ENCODE measurements around the gene CDKN1C. TPM values are rescaled to one million over a fixed set of nuclear protein-coding genes. Genes with fewer than 3 reads are reported as not detected.

The CDKN1C gene
- total RNA-seq, 4 donors from 2014 or later = 153 to 349 (median 186) TPM

DNA sequence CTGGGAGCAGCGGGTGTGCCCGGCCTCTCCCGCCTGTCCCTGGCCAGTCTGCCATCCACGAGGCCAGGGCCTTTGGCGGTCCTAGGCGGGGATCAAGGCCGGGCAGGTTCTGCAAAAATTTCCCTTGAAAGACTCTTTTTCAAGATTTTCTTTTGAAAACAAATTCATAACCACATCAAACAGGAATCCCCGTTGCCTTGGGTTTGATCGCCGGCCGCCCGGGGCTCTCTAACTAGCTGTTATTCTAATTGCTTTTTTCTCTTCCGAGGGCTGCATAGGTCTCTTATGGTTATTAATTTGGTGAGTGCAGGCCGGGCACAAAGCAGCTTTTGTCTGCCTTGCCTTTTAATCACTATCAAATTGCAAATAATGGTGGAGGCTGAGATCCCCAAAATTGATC, 42.0 kb downstream of the CDKN1C start:
- Histone ChIP-seq H3K9me3 (no peaks in the 10 kb centered on the region), H3K4me1 (peaks cover 0 to 5% (median 0%) of the 10 kb centered on the region in 4 donors), H3K4me3 (no peak overlapping the region), H3K27me3 (no peaks in the 10 kb centered on the region), H3K27ac (replicated peaks in 1 of 4) (no peak overlapping the region), H3K36me3 (peaks cover 0 to 11% (median 0%) of the 10 kb centered on the region in 4 donors)
- WGBS = 89% methylated on average over 12 of the region's 14 CpGs
- TF ChIP-seq POLR2AphosphoS5 (IDR thresholded peaks at IDR 0.05) = no peak
- TF ChIP-seq, protein P1, sequence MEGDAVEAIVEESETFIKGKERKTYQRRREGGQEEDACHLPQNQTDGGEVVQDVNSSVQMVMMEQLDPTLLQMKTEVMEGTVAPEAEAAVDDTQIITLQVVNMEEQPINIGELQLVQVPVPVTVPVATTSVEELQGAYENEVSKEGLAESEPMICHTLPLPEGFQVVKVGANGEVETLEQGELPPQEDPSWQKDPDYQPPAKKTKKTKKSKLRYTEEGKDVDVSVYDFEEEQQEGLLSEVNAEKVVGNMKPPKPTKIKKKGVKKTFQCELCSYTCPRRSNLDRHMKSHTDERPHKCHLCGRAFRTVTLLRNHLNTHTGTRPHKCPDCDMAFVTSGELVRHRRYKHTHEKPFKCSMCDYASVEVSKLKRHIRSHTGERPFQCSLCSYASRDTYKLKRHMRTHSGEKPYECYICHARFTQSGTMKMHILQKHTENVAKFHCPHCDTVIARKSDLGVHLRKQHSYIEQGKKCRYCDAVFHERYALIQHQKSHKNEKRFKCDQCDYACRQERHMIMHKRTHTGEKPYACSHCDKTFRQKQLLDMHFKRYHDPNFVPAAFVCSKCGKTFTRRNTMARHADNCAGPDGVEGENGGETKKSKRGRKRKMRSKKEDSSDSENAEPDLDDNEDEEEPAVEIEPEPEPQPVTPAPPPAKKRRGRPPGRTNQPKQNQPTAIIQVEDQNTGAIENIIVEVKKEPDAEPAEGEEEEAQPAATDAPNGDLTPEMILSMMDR (IDR thresholded peaks at IDR 0.05) = no peak
- no peak for TF ChIP-seq EP300 (IDR thresholded peaks at IDR 0.05)
- TF ChIP-seq POLR2A (IDR thresholded peaks at IDR 0.05; ENCODE audit: low read depth) = no peak
- intact Hi-C loops (cut with DNase I) = no loop called here
- no peak for DNase-seq (ENCODE audit: extremely low spot score)

DNA sequence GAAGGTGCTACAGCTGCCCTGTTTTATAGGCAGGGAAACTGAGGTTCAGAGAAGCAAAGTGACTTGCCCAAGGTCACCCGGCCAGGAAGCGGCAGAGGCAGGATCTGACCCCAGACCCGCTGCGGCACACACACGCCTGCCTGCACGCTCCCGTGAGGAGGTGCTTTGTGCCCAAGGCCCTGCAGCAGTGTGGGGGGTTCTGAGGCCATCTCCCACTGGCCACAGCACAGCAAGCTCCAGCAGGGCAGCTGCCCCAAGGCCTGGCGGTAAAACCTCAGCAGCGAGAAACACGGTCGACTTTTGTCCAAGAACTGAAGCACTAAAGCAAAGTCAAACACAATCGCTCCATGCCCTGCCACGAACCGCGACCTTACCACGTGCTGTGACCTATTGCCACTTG, 42.7 kb downstream of the CDKN1C start:
- intact Hi-C loops (cut with DNase I) = no loop called here

DNA sequence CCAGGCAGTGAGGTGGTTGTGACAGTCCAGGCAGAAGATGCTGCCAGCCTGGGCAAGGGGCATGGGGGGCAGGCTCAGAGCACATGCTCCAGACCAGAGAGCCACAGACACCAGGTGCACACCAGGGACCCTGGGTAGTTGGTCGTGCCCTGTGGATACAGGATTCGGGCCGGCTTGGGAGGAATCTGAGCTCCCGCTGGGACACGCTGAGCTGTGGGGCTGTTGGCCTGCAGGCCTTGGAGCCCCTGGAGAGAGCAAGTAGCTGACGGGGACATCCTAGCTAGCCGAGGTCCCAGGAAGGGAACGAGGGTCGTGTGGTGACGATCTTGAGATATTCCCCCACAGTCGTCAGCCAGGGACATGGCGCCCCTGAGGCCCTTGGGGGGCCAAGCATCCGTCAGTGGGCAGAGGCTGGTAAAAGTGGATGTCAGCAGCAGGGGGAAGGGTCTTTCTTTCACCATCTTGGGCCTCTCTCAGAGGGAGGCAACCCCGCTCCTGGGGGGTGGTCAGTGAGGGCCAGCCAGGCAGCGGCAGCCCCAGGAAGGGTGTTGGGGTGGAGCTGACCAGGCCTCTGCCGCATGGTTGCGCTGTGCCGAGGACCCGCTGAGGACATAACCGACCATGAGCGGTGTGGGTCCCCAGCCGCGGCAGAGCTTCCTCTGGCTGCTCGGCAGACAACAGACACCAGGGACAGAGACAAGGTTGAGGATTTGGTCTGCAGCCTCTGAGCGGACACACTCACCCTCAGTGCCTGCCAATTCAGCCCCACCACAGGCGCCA, 44.0 kb downstream of the CDKN1C start:
- 88% methylated on average over 20 of the region's 26 CpGs for WGBS
- Histone ChIP-seq H3K36me3 (no peaks in the 10 kb centered on the region), H3K4me1 (peaks cover 12 to 21% (median 14%) of the 10 kb centered on the region in 4 donors), H3K9me3 (no peaks in the 10 kb centered on the region), H3K27ac (replicated peaks in 1 of 4) (no peak overlapping the region), H3K27me3 (no peaks in the 10 kb centered on the region), H3K4me3 (no peak overlapping the region)
- TF ChIP-seq EP300 (IDR thresholded peaks at IDR 0.05) = no peak
- no peak for TF ChIP-seq POLR2A (IDR thresholded peaks at IDR 0.05; ENCODE audit: low read depth)
- TF ChIP-seq, protein P1 (IDR thresholded peaks at IDR 0.05) = no peak
- TF ChIP-seq POLR2AphosphoS5 (IDR thresholded peaks at IDR 0.05) = no peak
- no peak for DNase-seq (ENCODE audit: extremely low spot score)
- intact Hi-C loops (cut with DNase I) = no loop called here

More for the DNA sequence above, 42.7 kb downstream of the CDKN1C start:
- Histone ChIP-seq H3K27me3 (no peaks in the 10 kb centered on the region), H3K9me3 (no peaks in the 10 kb centered on the region), H3K4me3 (no peak overlapping the region), H3K4me1 (peaks cover 0 to 8% (median 2%) of the 10 kb centered on the region in 4 donors), H3K27ac (replicated peaks in 1 of 4) (no peak overlapping the region), H3K36me3 (peaks cover 0 to 4% (median 0%) of the 10 kb centered on the region in 4 donors)
- DNase-seq (ENCODE audit: extremely low spot score) = no peak
- TF ChIP-seq, protein P1 (IDR thresholded peaks at IDR 0.05) = no peak
- TF ChIP-seq POLR2AphosphoS5 (IDR thresholded peaks at IDR 0.05) = no peak
- no peak for TF ChIP-seq POLR2A (IDR thresholded peaks at IDR 0.05; ENCODE audit: low read depth)
- TF ChIP-seq EP300 (IDR thresholded peaks at IDR 0.05) = no peak
- 93% methylated on average over 16 of the region's 16 CpGs for WGBS

DNA sequence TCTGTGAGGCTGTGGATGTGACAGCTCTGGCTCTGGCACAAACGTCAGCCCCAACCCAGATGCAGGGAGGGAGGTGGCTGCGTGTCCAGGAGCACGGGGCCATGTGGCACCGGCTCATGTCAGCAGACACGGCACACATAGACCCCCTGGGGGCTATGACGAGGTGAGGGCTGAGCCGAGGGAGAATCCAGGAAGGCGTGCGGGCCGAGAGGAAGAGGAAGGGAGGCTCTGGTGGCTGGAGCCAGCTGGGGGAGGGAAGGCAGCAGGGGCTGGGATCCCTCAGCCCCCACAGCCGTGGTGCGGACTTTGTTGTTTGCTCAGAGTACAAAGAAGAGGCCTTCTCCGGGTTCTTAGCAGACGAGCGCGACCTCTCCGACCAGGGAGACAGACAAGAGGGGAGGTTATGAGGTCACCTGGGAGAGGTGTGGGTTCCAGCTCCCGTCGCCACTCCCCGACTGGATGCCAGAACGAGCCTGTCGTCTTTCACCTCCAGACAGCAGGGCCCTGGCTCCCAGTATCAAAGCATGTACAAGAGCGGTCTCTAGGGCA, 46.1 kb downstream of the CDKN1C start:
- intact Hi-C loops (cut with DNase I) = no loop called here
- H3K4me1 ChIP-seq = peaks cover 20 to 25% (median 23%) of the 10 kb centered on the region in 4 donors
- no peak for DNase-seq (ENCODE audit: extremely low spot score)
- no peaks in the 10 kb centered on the region for H3K27me3 ChIP-seq
- no peaks in the 10 kb centered on the region for H3K36me3 ChIP-seq
- no peaks in the 10 kb centered on the region for H3K9me3 ChIP-seq
- H3K27ac ChIP-seq (replicated peaks in 1 of 4) = no peak overlapping the region
- TF ChIP-seq POLR2A (IDR thresholded peaks at IDR 0.05; ENCODE audit: low read depth) = no peak
- TF ChIP-seq, protein P1 (IDR thresholded peaks at IDR 0.05) = no peak
- TF ChIP-seq POLR2AphosphoS5 (IDR thresholded peaks at IDR 0.05) = no peak
- TF ChIP-seq EP300 (IDR thresholded peaks at IDR 0.05) = no peak
- 79% methylated on average over 20 of the region's 23 CpGs for WGBS
- H3K4me3 ChIP-seq = no peak overlapping the region
